Measurements from ENCODE around the gene TAX1BP1.

The TAX1BP1 gene

GRCh38 chr7:27835376-27835775 is 95.4 kb downstream of the TAX1BP1 start:
- DNase-seq = no peak
- Histone ChIP-seq H3K9me3 (no peaks in the 10 kb centered on the region), H3K27me3 (no peaks in the 10 kb centered on the region), H3K4me3 (ENCODE audit: low read depth, low read length) (no peak overlapping the region), H3K36me3 (peaks cover 46% of the 10 kb centered on the region), H3K4me1 (peaks cover 4% of the 10 kb centered on the region; the same call in 1 of the 2 replicates)
- TF ChIP-seq CTCF (IDR thresholded peaks at IDR 0.05; ENCODE audit: low read depth, low read length) = no peak

- DNase-seq = no peak
- Histone ChIP-seq H3K9me3 (no peaks in the 10 kb centered on the region), H3K4me1 (peaks cover 4% of the 10 kb centered on the region; the same call in 1 of the 2 replicates), H3K36me3 (peaks cover 48% of the 10 kb centered on the region), H3K27me3 (no peaks in the 10 kb centered on the region), H3K4me3 (ENCODE audit: low read depth, low read length) (no peak overlapping the region)
- no peak for TF ChIP-seq CTCF (IDR thresholded peaks at IDR 0.05; ENCODE audit: low read depth, low read length)
Measured at GRCh38 chr7:27836536-27836935, 96.6 kb downstream of the TAX1BP1 start.

- Histone ChIP-seq H3K9me3 (no peaks in the 10 kb centered on the region), H3K4me1 (no peaks in the 10 kb centered on the region), H3K36me3 (peaks cover 39% of the 10 kb centered on the region), H3K27me3 (no peaks in the 10 kb centered on the region), H3K4me3 (ENCODE audit: low read depth, low read length) (no peak overlapping the region)
- no peak for TF ChIP-seq CTCF (IDR thresholded peaks at IDR 0.05; ENCODE audit: low read depth, low read length)
- DNase-seq = no peak
Measured at GRCh38 chr7:27839099-27839498, 99.1 kb downstream of the TAX1BP1 start.

- Histone ChIP-seq H3K9me3 (no peaks in the 10 kb centered on the region), H3K4me3 (ENCODE audit: low read depth, low read length) (no peak overlapping the region), H3K36me3 (peaks cover 29% of the 10 kb centered on the region), H3K27me3 (no peaks in the 10 kb centered on the region), H3K4me1 (no peaks in the 10 kb centered on the region)
- no peak for DNase-seq
- TF ChIP-seq CTCF (IDR thresholded peaks at IDR 0.05; ENCODE audit: low read depth, low read length) = no peak
Measured at GRCh38 chr7:27840313-27840712, 100.4 kb downstream of the TAX1BP1 start.

GRCh38 chr7:27840760-27841364 is 100.9 kb downstream of the TAX1BP1 start:
- TF ChIP-seq CTCF (IDR thresholded peaks at IDR 0.05; ENCODE audit: low read depth, low read length) = no peak
- Histone ChIP-seq H3K4me3 (ENCODE audit: low read depth, low read length) (no peak overlapping the region), H3K27me3 (no peaks in the 10 kb centered on the region), H3K9me3 (no peaks in the 10 kb centered on the region), H3K4me1 (no peaks in the 10 kb centered on the region), H3K36me3 (peaks cover 28% of the 10 kb centered on the region)
- no peak for DNase-seq

- no peak for DNase-seq
- H3K27me3 ChIP-seq = no peaks in the 10 kb centered on the region
- no peaks in the 10 kb centered on the region for H3K9me3 ChIP-seq
- no peaks in the 10 kb centered on the region for H3K4me1 ChIP-seq
- TF ChIP-seq CTCF (IDR thresholded peaks at IDR 0.05; ENCODE audit: low read depth, low read length) = no peak
- no peak overlapping the region for H3K4me3 ChIP-seq (ENCODE audit: low read depth, low read length)
- peaks cover 23% of the 10 kb centered on the region; the same call in 1 of the 2 replicates for H3K36me3 ChIP-seq
Measured at GRCh38 chr7:27842094-27842692, 102.2 kb downstream of the TAX1BP1 start.

Measured in BE2C (cell line).